Activated naive CD4-positive, alpha-beta T cell treated with anti-CD3 and anti-CD28 coated beads, Interleukin-2, amount 50 U/mL, for 16 hours (primary cell): ENCODE measurements around the gene TTLL10.

Source experiments
- DNase-seq: peaks from one replicate; pipeline ENCODE4 v3.0.0-alpha.2; 2020

Gene TTLL10

DNA sequence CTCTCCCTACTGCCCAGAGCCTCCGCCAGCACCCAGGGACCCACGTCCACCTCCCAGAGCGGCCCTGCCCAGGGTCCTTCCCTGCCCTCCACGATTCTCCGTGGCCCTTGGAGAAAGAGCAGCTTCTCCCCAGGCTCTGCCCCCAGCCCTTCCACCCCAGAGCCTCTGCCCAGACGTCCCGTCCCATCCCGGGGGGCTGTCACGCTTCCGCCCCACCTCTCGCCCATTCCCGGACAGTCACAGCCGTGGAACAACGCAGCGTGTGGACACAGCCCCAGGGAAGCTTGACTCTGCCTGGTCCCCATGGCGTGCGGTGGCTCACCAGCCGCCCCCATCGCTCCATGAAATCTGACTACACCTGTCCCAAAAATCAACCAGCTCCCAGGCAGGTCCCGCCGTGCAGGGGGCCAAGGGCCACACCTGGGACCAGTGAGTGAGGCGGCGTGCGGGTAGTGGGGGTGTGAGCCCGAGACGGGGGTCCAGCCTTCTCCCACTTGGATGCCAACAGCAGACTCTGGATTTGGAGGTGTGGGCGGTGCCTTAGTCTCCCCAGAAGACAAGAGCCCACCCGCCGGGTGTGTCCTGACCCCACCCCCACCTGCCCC lies 12.5 kb upstream of the TTLL10 start:
- no peak for DNase-seq

DNA sequence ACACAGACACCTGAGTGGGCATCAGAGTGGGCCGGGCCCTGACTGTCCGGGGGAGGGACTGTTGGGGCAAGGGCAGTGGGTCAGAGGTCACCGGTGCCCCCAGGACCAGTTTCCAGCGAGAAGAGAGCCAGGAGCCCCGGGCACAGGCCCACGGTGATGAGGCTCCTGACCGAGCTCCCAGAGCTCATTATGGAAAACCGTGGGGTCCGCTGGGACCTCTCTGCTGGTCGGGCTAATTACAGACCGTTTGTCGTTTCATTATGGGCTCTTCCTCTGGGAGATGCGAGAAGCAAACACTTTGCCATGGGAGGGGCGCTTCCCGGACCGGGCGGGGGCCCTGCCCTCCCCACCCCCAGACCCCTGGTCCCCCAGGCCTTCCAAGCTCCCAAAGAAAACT lies 12.0 kb upstream of the TTLL10 start:
- no peak for DNase-seq

DNA sequence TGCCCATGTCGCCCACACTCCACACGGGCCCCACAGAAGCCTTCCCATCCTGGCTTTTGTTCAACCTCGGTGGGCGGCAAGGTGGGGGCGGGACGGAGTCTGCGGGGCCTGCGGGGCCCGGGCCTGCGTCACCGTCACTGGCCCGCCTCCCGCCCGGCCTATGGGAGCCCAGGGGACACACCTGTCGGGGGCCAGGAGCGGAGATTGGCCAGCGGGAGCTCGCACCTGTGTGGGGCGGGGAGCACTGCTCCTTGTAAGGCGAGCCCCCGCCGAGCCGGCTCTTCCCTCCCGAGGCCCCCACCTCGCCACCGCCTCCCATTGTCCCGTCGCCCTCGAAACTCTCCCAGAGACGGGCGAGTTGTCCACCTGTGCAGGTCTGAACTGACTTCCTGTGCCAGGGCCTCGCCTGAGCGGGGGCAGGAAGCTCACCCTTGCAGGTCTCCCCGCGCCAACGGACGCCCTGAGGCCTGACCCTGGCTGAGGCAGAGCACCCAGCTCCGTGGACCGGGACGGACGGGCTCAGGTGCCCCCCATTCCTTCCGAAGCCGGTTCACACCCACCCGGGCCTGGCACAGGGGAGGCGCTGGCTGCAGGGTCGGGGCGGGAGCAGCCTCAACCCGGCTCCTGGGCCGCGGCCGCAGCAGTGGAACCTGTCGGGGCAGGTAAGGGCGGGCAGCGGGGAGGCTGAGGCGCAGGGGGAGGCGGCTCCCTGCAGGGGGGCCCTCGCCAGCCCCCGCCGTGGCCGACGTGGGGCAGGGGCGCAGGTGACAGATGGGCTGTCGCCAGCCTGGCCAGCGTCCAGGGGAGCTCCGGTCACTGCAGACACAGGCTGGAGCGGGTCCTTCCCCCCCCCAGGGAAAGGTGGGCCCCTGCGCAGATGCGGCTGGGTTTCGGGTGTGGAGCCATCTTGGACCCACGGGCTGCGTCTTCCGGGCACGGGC lies 10.8 kb upstream of the TTLL10 start:
- no peak for DNase-seq

- no peak for DNase-seq
Observed at GRCh38 chr1:1163538-1164070, 10.1 kb upstream of the TTLL10 start.

DNA sequence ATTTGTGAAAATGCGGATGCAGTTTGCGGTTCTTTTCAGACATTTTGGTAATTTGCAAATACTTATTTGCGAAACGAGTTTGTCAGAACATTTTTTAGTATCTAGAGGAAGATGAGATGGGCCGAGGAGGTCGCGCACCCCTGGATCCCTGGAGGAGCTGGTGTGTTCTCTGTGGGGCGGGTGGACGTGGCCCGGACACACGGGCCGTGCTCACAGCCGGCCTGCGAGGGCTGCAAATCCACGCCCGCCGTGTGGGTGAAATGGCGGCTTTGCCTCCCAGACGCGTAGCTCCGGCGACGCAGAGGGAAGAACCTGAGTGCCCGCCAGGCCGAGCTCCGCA lies 9.3 kb upstream of the TTLL10 start:
- DNase-seq = no peak

DNA sequence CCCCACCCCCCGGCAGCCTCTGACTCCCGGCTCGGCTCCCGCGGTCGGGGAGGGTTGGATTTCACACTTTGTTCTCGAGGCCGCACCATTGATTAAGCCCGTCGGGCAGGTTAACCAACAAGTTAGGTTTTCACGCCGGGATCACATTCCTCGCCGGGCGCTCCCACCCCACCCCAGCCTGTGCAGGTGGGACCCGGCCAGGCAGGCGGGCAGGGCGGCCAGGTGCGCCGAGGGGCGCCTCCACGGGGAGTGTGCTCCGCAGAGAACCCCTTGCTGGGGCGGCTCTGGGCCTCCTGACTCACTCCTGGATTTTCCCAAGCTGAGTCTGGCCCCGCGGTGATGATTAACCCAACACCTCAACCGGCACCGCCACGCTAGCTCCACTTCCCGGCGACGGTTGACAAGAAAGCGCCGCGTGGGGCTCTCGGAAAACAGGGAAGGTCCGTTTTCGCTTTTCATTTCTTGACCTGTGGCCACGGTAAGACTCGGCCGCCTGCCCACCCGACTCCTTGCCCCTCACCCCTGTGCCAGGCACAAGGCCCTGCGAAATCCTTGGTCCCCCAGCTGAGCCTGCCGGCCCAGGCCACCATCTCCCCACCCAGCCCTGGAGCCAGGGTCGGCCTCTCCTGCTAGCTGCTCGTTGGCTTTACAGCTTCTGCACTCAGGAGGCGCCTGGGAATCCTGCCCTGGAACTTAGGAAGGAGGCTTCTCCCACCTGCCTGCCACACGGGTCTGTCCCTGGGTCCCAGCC lies 8.8 kb upstream of the TTLL10 start:
- no peak for DNase-seq

- DNase-seq = no peak
Observed at GRCh38 chr1:1165485-1165884, 8.2 kb upstream of the TTLL10 start.

DNA sequence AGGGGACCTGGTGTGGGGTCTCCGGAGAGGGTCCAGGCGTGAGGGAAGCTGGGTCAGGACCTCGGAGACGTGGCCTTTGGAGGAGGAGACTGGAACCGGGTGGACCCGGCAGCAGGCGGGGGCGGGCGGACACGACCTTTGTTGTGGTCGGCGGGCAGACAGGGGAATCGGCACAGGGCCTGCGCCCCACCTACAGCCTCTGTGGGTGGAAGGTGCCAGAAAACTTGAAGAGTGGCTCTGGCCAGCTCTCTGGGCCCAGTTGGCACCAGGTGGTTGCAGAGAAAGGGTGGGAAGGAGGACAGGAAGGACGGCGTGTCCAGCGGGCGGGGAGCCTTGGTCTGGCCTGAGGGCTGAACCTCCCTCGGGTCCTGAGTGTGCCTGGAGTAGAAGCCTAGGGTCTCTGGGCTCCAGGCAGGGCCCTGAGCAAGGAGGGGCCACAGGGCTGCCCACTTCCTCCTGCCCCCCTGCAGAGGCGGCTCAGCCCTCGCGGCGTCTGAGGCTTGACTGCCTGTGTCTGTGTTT lies 7.7 kb upstream of the TTLL10 start:
- no peak for DNase-seq

GRCh38 chr1:1166642-1167397 lies 6.9 kb upstream of the TTLL10 start:
- no peak for DNase-seq

DNA sequence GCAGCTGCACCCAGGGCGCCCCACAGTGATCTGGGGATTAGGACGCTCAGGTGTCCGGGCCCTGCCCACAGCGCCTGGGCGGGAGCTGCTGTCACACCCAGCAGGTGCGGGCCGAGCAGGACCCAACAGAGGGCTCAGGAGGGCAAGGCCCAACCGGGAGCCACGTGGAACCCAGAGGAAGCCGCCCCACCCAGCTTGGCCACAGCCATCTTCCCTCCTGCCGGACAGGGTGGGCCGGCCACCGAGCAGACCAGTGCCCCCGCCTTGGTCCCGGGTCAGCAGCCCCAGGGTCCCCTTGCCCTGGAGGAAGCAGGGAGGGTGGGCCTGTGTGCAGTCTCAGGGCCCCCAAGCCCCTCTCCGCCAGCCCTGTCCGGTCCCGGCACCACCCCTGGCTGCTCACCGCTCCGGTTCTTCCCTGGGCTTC lies 6.3 kb upstream of the TTLL10 start:
- no peak for DNase-seq

DNA sequence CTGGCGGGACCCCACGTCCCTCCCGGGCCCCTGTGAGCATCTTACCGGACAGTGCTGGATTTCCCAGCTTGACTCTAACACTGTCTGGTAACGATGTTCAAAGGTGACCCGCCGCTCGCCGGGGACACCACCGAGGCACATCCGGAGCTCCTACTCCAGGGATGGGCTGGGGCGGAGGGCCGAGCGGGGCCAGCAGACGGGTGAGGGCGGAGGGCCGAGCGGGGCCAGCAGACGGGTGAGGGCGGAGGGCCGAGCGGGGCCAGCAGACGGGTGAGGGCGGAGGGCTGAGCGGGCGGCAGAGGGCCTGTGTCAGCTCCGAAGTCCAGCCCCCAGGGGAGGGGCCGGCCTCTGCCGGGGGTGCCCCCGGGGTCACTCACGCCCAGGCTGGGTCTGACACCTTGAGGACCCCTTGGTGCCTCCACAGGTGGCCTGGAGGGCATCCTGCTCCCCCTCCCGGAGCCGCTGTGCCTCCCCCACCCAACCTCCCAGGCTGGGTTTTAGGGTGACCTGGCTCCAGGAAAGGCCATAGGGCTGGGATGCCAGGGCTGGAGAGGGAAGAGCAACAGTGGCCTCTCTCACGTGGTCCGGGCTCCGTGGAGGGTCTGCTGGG lies 5.7 kb upstream of the TTLL10 start:
- DNase-seq = no peak

- DNase-seq = no peak
Observed at GRCh38 chr1:1168451-1169411, 4.9 kb upstream of the TTLL10 start.

DNA sequence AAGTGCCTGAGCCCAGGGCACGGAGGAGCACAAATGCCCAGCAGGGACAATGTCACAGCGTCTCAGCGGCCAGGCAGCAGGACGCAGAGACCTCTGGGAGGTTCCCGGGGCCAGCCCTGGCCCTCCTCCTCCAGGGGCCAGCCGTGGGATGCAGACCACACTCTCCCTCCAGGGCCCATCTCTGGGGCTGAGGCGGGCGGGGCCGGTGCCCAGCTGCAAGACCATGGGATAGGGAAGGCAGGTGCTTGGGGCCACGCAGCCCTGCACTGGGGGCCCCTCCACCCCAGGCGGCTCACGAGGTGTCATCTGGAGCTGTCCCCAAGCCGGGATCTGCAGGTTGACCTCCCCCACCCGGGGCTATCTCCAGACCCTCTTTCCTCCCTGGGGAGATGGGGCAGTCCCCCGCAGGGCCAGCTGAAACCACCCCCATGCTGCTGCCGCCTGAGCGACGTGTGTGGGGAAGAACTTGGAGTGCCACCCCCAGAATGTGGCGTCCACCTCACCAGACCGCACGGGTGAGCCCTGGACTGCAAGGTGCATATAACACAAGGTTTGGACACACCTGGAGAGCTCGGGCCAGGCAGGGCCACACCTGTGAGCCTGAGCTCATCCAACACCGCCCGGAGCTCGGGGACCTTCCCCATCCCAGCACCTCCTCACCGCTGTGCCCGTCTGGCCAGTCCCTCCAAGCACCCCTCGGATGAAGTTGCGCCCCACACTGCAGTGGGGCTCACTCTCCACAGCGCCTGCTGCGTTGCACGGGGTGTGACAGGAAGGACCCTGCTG lies 4.1 kb upstream of the TTLL10 start:
- DNase-seq = no peak

- no peak for DNase-seq
Observed at GRCh38 chr1:1170215-1171091, 3.2 kb upstream of the TTLL10 start.

DNA sequence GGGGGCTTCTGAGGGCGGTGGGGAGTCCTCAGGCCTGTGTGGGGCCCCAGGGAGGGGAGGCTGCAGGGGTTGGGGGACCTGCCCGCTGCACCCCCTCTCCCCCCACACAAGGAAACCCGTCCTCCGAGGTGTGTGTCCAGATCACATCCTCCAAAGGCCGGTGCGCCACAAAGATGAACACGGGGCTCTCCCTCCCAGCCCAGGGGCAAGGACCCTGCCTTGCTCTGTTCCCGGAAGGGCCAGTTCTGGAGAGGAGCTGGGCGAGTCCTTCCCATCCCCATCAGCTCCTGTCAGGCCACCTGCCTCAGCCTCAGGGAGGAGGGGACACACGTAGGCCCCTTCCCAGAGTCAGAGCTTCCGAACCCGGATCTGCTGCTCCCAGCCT lies 2.5 kb upstream of the TTLL10 start:
- DNase-seq = no peak

DNA sequence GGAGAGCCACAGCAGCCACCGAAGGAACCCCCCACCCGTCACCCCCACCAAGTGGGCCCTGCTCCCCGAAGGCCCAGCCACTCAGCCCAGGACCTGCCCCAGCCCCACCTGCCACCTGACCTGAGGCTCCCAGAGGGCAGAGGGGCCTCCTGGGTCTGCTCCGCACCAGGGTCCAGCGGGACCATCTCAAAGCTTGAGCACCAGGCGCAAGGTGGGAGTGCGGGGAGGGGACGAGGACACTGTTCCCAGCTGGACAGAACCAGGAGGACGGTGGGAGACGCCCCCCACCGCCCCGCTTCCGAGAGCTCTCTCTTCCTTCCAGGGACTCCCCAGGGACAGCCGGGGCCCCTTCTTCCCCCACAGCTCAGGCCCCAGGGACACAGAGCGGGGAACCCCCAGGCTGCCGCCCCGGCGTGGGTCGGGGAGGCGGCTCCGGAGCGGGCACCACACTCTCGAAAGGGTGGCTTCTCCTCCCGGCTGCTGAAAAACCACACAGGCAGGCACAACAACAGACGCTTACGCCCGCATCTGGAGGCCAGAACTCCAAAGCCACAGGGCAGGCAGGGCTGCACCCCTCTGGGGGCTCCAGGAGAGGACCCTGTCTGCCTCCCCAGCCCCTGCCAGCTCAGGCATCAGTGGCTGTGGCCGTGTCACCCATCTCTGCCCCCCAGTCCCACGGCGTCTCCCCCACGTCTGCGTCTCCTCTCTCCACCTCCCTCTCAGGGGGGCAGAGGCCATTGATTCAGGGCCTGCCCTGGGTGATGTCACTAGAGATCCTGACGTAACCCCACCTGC lies 1.9 kb upstream of the TTLL10 start:
- DNase-seq = no peak

GRCh38 chr1:1173061-1173792 lies 453 bp upstream of the TTLL10 start:
- DNase-seq = no peak
